NT2/D1 (cell line): ENCODE data around the gene CBX6.

ENCODE experiments used
- SUZ12 ChIP-seq: IDR thresholded peaks from 2 replicates; pipeline ENCODE4 v1.6.1; 2011; ENCODE audit not compliant: insufficient read length, insufficient read depth; ENCODE audit errors: extremely low read depth
- YY1 ChIP-seq: IDR thresholded peaks from 2 replicates; pipeline ENCODE4 v1.6.1; 2011; ENCODE audit not compliant: insufficient read length, insufficient read depth
- ZNF274 ChIP-seq: IDR thresholded peaks from 2 replicates; pipeline ENCODE4 v1.6.1; 2011; ENCODE audit warnings: mild to moderate bottlenecking, low read depth, low read length

GRCh38 chr22:38872172-38872830 lies at the start of gene CBX6:
- TF ChIP-seq ZNF274, result no peak
- no peak for TF ChIP-seq SUZ12
- no peak for TF ChIP-seq YY1
